ENCODE data around the gene POLG.

The POLG gene

GRCh38 chr15:89330881-89331595, 3.6 kb downstream of the POLG start:
- TF ChIP-seq, protein P1, sequence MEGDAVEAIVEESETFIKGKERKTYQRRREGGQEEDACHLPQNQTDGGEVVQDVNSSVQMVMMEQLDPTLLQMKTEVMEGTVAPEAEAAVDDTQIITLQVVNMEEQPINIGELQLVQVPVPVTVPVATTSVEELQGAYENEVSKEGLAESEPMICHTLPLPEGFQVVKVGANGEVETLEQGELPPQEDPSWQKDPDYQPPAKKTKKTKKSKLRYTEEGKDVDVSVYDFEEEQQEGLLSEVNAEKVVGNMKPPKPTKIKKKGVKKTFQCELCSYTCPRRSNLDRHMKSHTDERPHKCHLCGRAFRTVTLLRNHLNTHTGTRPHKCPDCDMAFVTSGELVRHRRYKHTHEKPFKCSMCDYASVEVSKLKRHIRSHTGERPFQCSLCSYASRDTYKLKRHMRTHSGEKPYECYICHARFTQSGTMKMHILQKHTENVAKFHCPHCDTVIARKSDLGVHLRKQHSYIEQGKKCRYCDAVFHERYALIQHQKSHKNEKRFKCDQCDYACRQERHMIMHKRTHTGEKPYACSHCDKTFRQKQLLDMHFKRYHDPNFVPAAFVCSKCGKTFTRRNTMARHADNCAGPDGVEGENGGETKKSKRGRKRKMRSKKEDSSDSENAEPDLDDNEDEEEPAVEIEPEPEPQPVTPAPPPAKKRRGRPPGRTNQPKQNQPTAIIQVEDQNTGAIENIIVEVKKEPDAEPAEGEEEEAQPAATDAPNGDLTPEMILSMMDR (conservative IDR thresholded peaks at IDR 0.05; ENCODE audit: low read depth, low read length): no peak
- Histone ChIP-seq H3K27me3 (ENCODE audit: insufficient read depth, low read depth) (no peaks in the 10 kb centered on the region), H3K4me2 (no peak overlapping the region), H2AFZ (ENCODE audit: low read depth) (no peak overlapping the region), H3K27ac (no peak overlapping the region), H3K36me3 (ENCODE audit: insufficient read depth) (peaks cover 13% of the 10 kb centered on the region; the same call in 1 of the 2 replicates), H3K4me3 (IDR thresholded peaks at IDR 0.05; ENCODE audit: insufficient read depth, low read depth, low read length) (no peak overlapping the region), H3K79me2 (ENCODE audit: insufficient read depth, low read depth) (peaks cover 37% of the 10 kb centered on the region), H3K9ac (no peak overlapping the region), H4K20me1 (ENCODE audit: insufficient read depth) (peaks cover 3% of the 10 kb centered on the region), H3K4me1 (ENCODE audit: low read depth, poor library complexity, severe bottlenecking) (peaks cover 34% of the 10 kb centered on the region)

DNA sequence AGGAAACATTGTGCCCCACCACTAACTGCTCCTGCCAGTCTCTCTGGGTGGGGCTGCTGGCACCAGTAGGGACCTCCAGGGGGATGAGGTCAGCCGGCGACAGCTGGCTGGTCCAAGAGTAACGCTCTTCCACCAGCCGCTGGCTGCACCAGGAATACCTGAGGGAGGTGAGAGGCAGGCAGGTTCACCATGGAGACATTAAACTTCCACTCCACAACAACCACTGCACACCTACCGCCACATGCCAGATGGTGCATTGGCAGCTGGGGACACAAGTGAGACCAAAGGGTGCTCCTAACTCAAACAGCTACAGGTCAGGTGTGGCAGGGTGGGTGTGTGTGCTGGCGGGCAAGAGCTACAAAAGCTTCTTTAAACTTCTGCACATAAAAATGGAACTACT, 4.5 kb downstream of the POLG start:
- Histone ChIP-seq H2AFZ (ENCODE audit: low read depth) (no peak overlapping the region), H3K79me2 (ENCODE audit: insufficient read depth, low read depth) (peaks cover 37% of the 10 kb centered on the region)

GRCh38 chr15:89329329-89330084, 5.1 kb downstream of the POLG start:
- Histone ChIP-seq H3K79me2 (ENCODE audit: insufficient read depth, low read depth) (peaks cover 37% of the 10 kb centered on the region), H3K36me3 (ENCODE audit: insufficient read depth) (peaks cover 13% of the 10 kb centered on the region; the same call in 1 of the 2 replicates), H3K4me2 (no peak overlapping the region), H3K27ac (no peak overlapping the region), H4K20me1 (ENCODE audit: insufficient read depth) (peaks cover 3% of the 10 kb centered on the region), H3K4me1 (ENCODE audit: low read depth, poor library complexity, severe bottlenecking) (peaks cover 26% of the 10 kb centered on the region), H2AFZ (ENCODE audit: low read depth) (no peak overlapping the region), H3K4me3 (IDR thresholded peaks at IDR 0.05; ENCODE audit: insufficient read depth, low read depth, low read length) (no peak overlapping the region), H3K9ac (no peak overlapping the region), H3K27me3 (ENCODE audit: insufficient read depth, low read depth) (no peaks in the 10 kb centered on the region)
- TF ChIP-seq, protein P1 (conservative IDR thresholded peaks at IDR 0.05; ENCODE audit: low read depth, low read length): no peak

More for the DNA sequence above, 4.5 kb downstream of the POLG start:
- Histone ChIP-seq H3K36me3 (ENCODE audit: insufficient read depth) (peaks cover 13% of the 10 kb centered on the region; the same call in 1 of the 2 replicates), H3K4me1 (ENCODE audit: low read depth, poor library complexity, severe bottlenecking) (peaks cover 26% of the 10 kb centered on the region), H3K27ac (no peak overlapping the region), H3K4me3 (IDR thresholded peaks at IDR 0.05; ENCODE audit: insufficient read depth, low read depth, low read length) (no peak overlapping the region), H3K9ac (no peak overlapping the region), H4K20me1 (ENCODE audit: insufficient read depth) (peaks cover 3% of the 10 kb centered on the region), H3K4me2 (no peak overlapping the region), H3K27me3 (ENCODE audit: insufficient read depth, low read depth) (no peaks in the 10 kb centered on the region)
- TF ChIP-seq, protein P1 (conservative IDR thresholded peaks at IDR 0.05; ENCODE audit: low read depth, low read length): no peak

DNA sequence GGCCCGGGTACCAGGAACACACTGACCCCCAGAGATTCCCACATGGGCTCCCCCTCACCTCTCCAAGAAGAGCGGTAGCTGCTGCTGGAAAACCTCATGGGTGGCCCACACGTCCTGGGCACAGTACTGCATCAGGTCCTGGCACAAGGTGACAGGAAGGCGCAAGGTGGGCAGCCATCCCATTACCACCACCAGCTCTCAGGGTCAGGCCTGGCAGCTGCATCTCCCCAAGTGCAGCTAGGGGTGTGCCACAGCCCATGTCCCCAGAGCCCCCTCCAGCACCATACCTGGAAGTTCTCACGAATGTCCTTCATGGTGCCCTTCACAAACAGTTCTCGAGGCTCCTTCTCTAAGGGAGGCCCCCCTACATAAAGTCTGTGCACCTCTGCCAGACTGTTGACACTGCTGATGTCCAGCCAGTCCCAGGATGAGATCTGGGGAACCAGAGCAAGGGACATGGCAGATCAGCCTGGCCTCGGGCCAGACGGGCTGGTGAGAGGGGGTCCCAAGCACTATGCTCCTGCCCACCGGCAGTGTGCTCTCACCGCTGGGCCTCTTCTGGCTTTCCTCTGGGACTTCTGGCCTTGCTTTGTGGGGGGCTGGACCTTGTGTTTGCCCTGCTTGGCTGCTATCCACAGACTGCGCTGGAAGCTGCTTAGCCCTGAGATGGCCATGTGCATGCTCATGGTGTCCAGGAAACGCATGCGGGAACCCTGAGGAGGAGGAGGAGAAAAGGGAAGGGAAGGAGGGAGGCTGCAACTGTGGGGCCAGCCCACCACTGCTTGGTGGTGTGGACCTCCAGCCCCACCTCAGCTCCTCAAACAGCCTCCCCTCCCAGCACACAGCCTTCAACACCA, 6.0 kb downstream of the POLG start:
- peaks cover 3% of the 10 kb centered on the region for H4K20me1 ChIP-seq (ENCODE audit: insufficient read depth)
- no peak overlapping the region for H3K27ac ChIP-seq
- TF ChIP-seq, protein P1 (conservative IDR thresholded peaks at IDR 0.05; ENCODE audit: low read depth, low read length): no peak
- no peak overlapping the region for H2AFZ ChIP-seq (ENCODE audit: low read depth)
- no peak overlapping the region for H3K4me2 ChIP-seq
- H3K36me3 ChIP-seq (ENCODE audit: insufficient read depth): peaks cover 13% of the 10 kb centered on the region; the same call in 1 of the 2 replicates
- peaks cover 26% of the 10 kb centered on the region for H3K4me1 ChIP-seq (ENCODE audit: low read depth, poor library complexity, severe bottlenecking)
- no peak overlapping the region for H3K4me3 ChIP-seq (IDR thresholded peaks at IDR 0.05; ENCODE audit: insufficient read depth, low read depth, low read length)
- no peaks in the 10 kb centered on the region for H3K27me3 ChIP-seq (ENCODE audit: insufficient read depth, low read depth)
- peaks cover 32% of the 10 kb centered on the region for H3K79me2 ChIP-seq (ENCODE audit: insufficient read depth, low read depth)
- H3K9ac ChIP-seq: no peak overlapping the region
